GM23338 (cell line): ENCODE measurements around the gene KRTAP16-1. TPM values are rescaled to one million over a fixed set of nuclear protein-coding genes. Genes with fewer than 3 reads are reported as not detected.

ENCODE experiments used
- ATAC-seq: fragments of 200-7000 bp; cut with Tn5 transposase; 3 replicates; pipeline ENCODE4 v1.9.1; 2020
- DNase-seq: peaks from one replicate; pipeline ENCODE4 v3.0.0-alpha.2; 2015; ENCODE audit warnings: low spot score
- H2AFZ ChIP-seq: fragments of 200-600 bp; sonication (generic); 2 replicates; pipeline ENCODE4 v1.8.0; 2016; ENCODE audit warnings: antibody characterized with exemption, mild to moderate bottlenecking, moderate library complexity
- H3F3A ChIP-seq: fragments of 200-600 bp; sonication (generic); replicated peaks from 2 replicates; pipeline ENCODE4 v1.8.0; 2017; ENCODE audit warnings: antibody characterized with exemption, mixed run types, low read depth
- H3K27ac ChIP-seq: fragments of 200-600 bp; sonication (generic); 2 replicates; pipeline ENCODE4 v1.6.1; 2016; ENCODE audit warnings: low read depth
- H3K27me3 ChIP-seq: fragments of 200-600 bp; sonication (generic); 2 replicates; pipeline ENCODE4 v1.8.0; 2016; ENCODE audit warnings: mild to moderate bottlenecking, mixed run types, moderate library complexity; ENCODE audit not compliant: insufficient read depth
- H3K36me3 ChIP-seq: fragments of 200-600 bp; sonication (generic); 2 replicates; pipeline ENCODE4 v1.8.0; 2016; ENCODE audit warnings: mild to moderate bottlenecking; ENCODE audit not compliant: insufficient read depth
- H3K4me1 ChIP-seq: fragments of 200-600 bp; sonication (generic); 2 replicates; pipeline ENCODE4 v1.8.0; 2016; ENCODE audit warnings: mild to moderate bottlenecking, moderate library complexity; ENCODE audit not compliant: insufficient read depth
- H3K4me2 ChIP-seq: fragments of 200-600 bp; sonication (generic); 2 replicates; pipeline ENCODE4 v1.7.1; 2017; ENCODE audit warnings: mixed run types
- H3K4me3 ChIP-seq: fragments of 200-600 bp; sonication (generic); 2 replicates; pipeline ENCODE4 v1.6.1; 2016; ENCODE audit warnings: mixed run types
- H3K79me2 ChIP-seq: fragments of 200-600 bp; sonication (generic); replicated peaks from 2 replicates; pipeline ENCODE4 v1.8.0; 2017; ENCODE audit warnings: mild to moderate bottlenecking; ENCODE audit not compliant: insufficient read depth
- H3K9me2 ChIP-seq: fragments of 200-600 bp; sonication (generic); 2 replicates; pipeline ENCODE4 v1.8.0; 2017; ENCODE audit not compliant: insufficient read depth
- H4K20me1 ChIP-seq: fragments of 200-600 bp; sonication (generic); replicated peaks from 2 replicates; pipeline ENCODE4 v1.8.0; 2017; ENCODE audit warnings: mild to moderate bottlenecking; ENCODE audit not compliant: insufficient read depth
- H3K27ac Mint-ChIP-seq: 2 replicates; pipeline ENCODE4 v1.8.0; 2020; ENCODE audit warnings: inconsistent platforms, mild to moderate bottlenecking, moderate library complexity, mixed read lengths
- H3K27me3 Mint-ChIP-seq: 3 replicates; pipeline ENCODE4 v1.8.0; 2022; ENCODE audit warnings: low read depth, mild to moderate bottlenecking, moderate library complexity, mixed read lengths, inconsistent platforms; ENCODE audit not compliant: insufficient read depth, poor library complexity
- H3K36me3 Mint-ChIP-seq: 3 replicates; pipeline ENCODE4 v1.8.0; 2021; ENCODE audit warnings: low read depth, mild to moderate bottlenecking, inconsistent platforms, moderate library complexity, mixed read lengths
- H3K4me1 Mint-ChIP-seq: 3 replicates; pipeline ENCODE4 v1.8.0; 2020; ENCODE audit warnings: mild to moderate bottlenecking, inconsistent platforms, mixed read lengths
- H3K4me3 Mint-ChIP-seq: 3 replicates; pipeline ENCODE4 v1.8.0; 2021; ENCODE audit warnings: moderate library complexity, mild to moderate bottlenecking, inconsistent platforms, mixed read lengths
- H3K9me3 Mint-ChIP-seq: 3 replicates; pipeline ENCODE4 v1.8.0; 2020; ENCODE audit warnings: moderate library complexity, mild to moderate bottlenecking, inconsistent platforms, mixed read lengths
- CREB1 ChIP-seq: fragments of 250-450 bp; sonication (Bioruptor Pico); IDR thresholded peaks from 2 replicates; pipeline ENCODE4 v1.5.0; 2020; ENCODE audit warnings: low read depth, mild to moderate bottlenecking, moderate library complexity
- ETS1 ChIP-seq: IDR thresholded peaks from 2 replicates; pipeline ENCODE4 v1.6.1; 2016; ENCODE audit warnings: antibody characterized with exemption
- EZH2phosphoT487 ChIP-seq: fragments of 200-600 bp; sonication (generic); IDR thresholded peaks from one replicate; pipeline ENCODE4 v1.8.1; 2018; ENCODE audit warnings: antibody characterized with exemption; ENCODE audit not compliant: unreplicated experiment
- POLR2AphosphoS5 ChIP-seq: IDR thresholded peaks from 2 replicates; pipeline ENCODE4 v1.6.1; 2016; ENCODE audit warnings: antibody characterized with exemption, low read depth
- REST ChIP-seq: IDR thresholded peaks from one replicate; pipeline ENCODE4 v1.6.1; 2018; ENCODE audit warnings: antibody characterized with exemption; ENCODE audit not compliant: unreplicated experiment
- ZNF114 ChIP-seq: fragments of 250-450 bp; sonication (Bioruptor Pico); IDR thresholded peaks from 2 replicates; pipeline ENCODE4 v1.5.0; 2020; ENCODE audit warnings: mild to moderate bottlenecking, moderate library complexity
- polyA plus RNA-seq: library from polyadenylated mRNA; unstranded; fragments of >200 nt; fragmentation: Nextera tagmentation; extraction: Ambion mirVana; gene quantifications from 2 replicates; pipeline ENCODE4 v1.2.1, GENCODE V29; 2016
- total RNA-seq: library from RNA; depleted of rRNA; stranded (reverse); fragments of >200 nt; shearing (Covaris generic); gene quantifications from 2 replicates; pipeline ENCODE4 v1.2.3, GENCODE V29; 2014

KRTAP16-1 gene
- total and polyA plus RNA-seq, 2 experiments from 2014 or later = not detected

GRCh38 chr17:41326173-41327145 lies 17.4 kb upstream of the KRTAP16-1 start:
- DNase-seq (no peak), ATAC-seq (no peak)
- H3K27ac ChIP-seq = no peak overlapping the region
- Mint-ChIP-seq H3K27ac (no peak overlapping the region), H3K4me3 (no peak overlapping the region), H3K4me1 (no peaks in the 10 kb centered on the region; the same call in 2 of the 3 replicates), H3K27me3 (peaks cover 11% of the 10 kb centered on the region), H3K9me3 (no peaks in the 10 kb centered on the region; the same call in 2 of the 3 replicates), H3K36me3 (no peaks in the 10 kb centered on the region)
- H3K27me3 ChIP-seq = no peaks in the 10 kb centered on the region
- H2AFZ ChIP-seq = no peak overlapping the region
- no peak overlapping the region for H3K4me3 ChIP-seq
- H4K20me1 ChIP-seq = no peaks in the 10 kb centered on the region
- H3K79me2 ChIP-seq = no peaks in the 10 kb centered on the region
- no peak overlapping the region for H3K4me2 ChIP-seq
- no peaks in the 10 kb centered on the region for H3K9me2 ChIP-seq
- no peaks in the 10 kb centered on the region for H3K4me1 ChIP-seq
- TF ChIP-seq REST = no peak
- TF ChIP-seq ZNF114 (CRISPR knock-in tag) = no peak
- no peak for TF ChIP-seq EZH2phosphoT487
- H3K36me3 ChIP-seq = no peaks in the 10 kb centered on the region
- no peaks in the 10 kb centered on the region for H3F3A ChIP-seq

- peaks cover 11% of the 10 kb centered on the region for H3K27me3 Mint-ChIP-seq
Observed at GRCh38 chr17:41325611-41326010, 16.5 kb upstream of the KRTAP16-1 start.

More at GRCh38 chr17:41325611-41326010, 16.5 kb upstream of the KRTAP16-1 start:
- no peaks in the 10 kb centered on the region for H3K79me2 ChIP-seq
- Mint-ChIP-seq H3K4me3 (no peak overlapping the region), H3K9me3 (no peaks in the 10 kb centered on the region; the same call in 2 of the 3 replicates), H3K36me3 (no peaks in the 10 kb centered on the region), H3K4me1 (no peaks in the 10 kb centered on the region; the same call in 2 of the 3 replicates), H3K27ac (no peak overlapping the region)
- H3K36me3 ChIP-seq = no peaks in the 10 kb centered on the region
- no peaks in the 10 kb centered on the region for H4K20me1 ChIP-seq
- no peak for ATAC-seq
- H3F3A ChIP-seq = no peaks in the 10 kb centered on the region
- no peaks in the 10 kb centered on the region for H3K9me2 ChIP-seq
- H3K4me2 ChIP-seq = no peak overlapping the region
- H3K27me3 ChIP-seq = no peaks in the 10 kb centered on the region
- H3K27ac ChIP-seq = no peak overlapping the region
- no peak overlapping the region for H3K4me3 ChIP-seq
- no peak for TF ChIP-seq ETS1
- no peak for TF ChIP-seq ZNF114 (CRISPR knock-in tag)
- no peak for TF ChIP-seq REST
- no peak for TF ChIP-seq POLR2AphosphoS5
- no peak for TF ChIP-seq CREB1 (CRISPR knock-in tag)
- DNase-seq = no peak
- no peaks in the 10 kb centered on the region for H3K4me1 ChIP-seq
- H2AFZ ChIP-seq = no peak overlapping the region
